Fibroblast of skin of left biceps (primary cell): Measurements from ENCODE around the gene CCDC38.

Experiments used
- DNase-seq, 2 experiments: peaks; one replicate each; pipeline ENCODE4 v3.0.0-alpha.2; 2013; ENCODE audit warnings: low read depth in 2 of 2

The CCDC38 gene

GRCh38 chr12:95836630-95837239, 105.7 kb downstream of the CCDC38 start:
- no peak for DNase-seq

- DNase-seq: peak in 1 of 2 experiments; percentile 20
Observed at GRCh38 chr12:95836185-95836609, 106.2 kb downstream of the CCDC38 start.

- DNase-seq: no peak
Observed at GRCh38 chr12:95834572-95834971, 107.8 kb downstream of the CCDC38 start.

GRCh38 chr12:95830335-95831089, 111.9 kb downstream of the CCDC38 start:
- DNase-seq: no peak

GRCh38 chr12:95829395-95829794, 113.0 kb downstream of the CCDC38 start:
- DNase-seq: no peak

GRCh38 chr12:95820096-95820703, 122.2 kb downstream of the CCDC38 start:
- peak in 1 of 2 experiments; percentile 23 for DNase-seq
